GM10248 (cell line): ENCODE data around the gene ST3GAL3.

Experiments used
- CTCF ChIA-PET: fragments of 300-600 bp; sonication (Branson Sonifier 250); formaldehyde crosslinking; extraction: SDS; loops from one replicate; lab custom pipeline; 2021; ENCODE audit warnings: antibody characterized with exemption; lab: Yijun Ruan, JAX
- POLR2A ChIA-PET: fragments of 350-650 bp; sonication (Branson Sonifier 250); formaldehyde crosslinking; extraction: SDS; loops from one replicate; lab custom pipeline; 2020; ENCODE audit warnings: antibody characterized with exemption; lab: Yijun Ruan, JAX
- DNase-seq: peaks from one replicate; pipeline ENCODE4 v3.0.0; 2012; ENCODE audit errors: extremely low spot score
- TF ChIP-seq, protein P1 (sequence below): IDR thresholded peaks from 2 replicates; pipeline ENCODE4 v1.5.1; 2012; ENCODE audit warnings: mild to moderate bottlenecking, low read depth; ENCODE audit errors: extremely low read depth, missing control alignments, control extremely low read depth

ST3GAL3 gene

DNA sequence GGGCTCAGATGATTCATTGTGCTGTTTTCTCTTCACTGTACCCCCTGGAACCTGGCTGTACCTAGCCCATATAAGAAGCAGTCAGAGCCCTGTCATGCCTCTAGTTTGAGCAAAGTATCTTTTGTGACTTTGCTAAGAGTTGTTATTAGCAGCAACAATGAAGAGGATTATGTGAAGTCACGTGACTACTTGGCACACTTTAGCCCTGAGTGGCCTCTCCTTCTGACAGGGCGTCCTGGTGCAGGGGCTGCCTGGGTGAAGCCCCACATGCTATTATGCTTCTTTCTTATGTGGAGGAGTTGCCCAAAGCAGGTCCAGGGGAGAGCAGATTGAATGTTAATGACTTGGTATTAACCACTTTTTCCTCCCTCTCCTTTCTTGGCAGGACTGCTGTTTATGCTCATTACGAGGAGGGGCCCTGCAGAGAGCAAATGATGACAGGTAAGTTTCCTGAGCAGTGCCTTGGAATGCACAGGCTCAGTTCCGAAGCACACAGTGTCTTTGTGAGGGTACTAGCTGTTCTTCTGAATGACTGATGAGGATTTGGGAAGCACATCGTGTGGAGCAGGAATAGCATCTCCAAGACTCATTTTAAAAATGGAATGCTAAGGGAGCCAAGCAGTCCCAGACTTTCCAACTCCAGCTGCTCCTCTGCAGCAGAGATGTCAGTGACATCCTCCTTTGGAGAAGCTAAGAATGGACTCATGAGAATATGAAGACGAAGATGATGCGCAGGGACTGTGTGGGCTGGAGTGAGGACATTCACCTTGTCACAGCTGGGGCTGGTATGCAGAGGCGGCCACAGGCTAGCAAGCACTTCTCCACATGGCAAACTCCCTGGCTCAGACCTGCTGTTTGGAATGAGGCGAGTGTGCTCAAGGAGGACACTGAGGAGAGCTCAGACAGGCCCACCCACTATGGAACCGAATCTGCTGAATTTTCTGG, 15.2 kb upstream of the ST3GAL3 start:
- no peak for DNase-seq
- CTCF ChIA-PET = interaction anchor here (0.8 to 2.2 kb wide), 2 partner anchors 12 to 38 kb away, joined by 3 to 7 read pairs; no protein-coding TSS in a partner anchor
- TF ChIP-seq, protein P1, sequence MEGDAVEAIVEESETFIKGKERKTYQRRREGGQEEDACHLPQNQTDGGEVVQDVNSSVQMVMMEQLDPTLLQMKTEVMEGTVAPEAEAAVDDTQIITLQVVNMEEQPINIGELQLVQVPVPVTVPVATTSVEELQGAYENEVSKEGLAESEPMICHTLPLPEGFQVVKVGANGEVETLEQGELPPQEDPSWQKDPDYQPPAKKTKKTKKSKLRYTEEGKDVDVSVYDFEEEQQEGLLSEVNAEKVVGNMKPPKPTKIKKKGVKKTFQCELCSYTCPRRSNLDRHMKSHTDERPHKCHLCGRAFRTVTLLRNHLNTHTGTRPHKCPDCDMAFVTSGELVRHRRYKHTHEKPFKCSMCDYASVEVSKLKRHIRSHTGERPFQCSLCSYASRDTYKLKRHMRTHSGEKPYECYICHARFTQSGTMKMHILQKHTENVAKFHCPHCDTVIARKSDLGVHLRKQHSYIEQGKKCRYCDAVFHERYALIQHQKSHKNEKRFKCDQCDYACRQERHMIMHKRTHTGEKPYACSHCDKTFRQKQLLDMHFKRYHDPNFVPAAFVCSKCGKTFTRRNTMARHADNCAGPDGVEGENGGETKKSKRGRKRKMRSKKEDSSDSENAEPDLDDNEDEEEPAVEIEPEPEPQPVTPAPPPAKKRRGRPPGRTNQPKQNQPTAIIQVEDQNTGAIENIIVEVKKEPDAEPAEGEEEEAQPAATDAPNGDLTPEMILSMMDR = no peak
- POLR2A ChIA-PET = interaction anchor here (0.7 kb wide), 1 partner anchor 243 kb away, joined by 3 read pairs; no protein-coding TSS in a partner anchor

DNA sequence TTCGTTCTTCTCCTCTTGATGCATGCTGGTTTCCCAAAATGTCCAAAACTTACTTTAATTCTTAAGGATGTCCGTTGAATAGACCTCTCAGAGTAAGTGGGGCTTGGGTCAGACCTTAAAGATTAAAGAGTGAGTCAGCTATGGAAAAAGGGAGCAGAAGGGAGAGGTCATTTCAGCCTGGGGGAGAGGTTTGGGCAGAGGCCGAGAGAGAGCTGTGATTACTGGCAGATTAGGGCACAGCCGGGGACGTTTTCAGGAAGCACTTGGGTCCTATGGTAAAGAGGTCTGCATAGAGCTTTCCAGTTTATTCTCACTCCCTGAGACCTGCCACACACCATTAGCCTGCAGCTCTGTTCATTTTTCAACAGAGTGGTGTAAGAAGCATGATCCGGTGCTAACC, 14.0 kb upstream of the ST3GAL3 start:
- DNase-seq = no peak
- TF ChIP-seq, protein P1 = no peak
- POLR2A ChIA-PET = interaction anchor here (0.7 kb wide), 1 partner anchor 241 kb away, joined by 3 read pairs; no protein-coding TSS in a partner anchor
- CTCF ChIA-PET = interaction anchor here (2.2 kb wide), 1 partner anchor 11 kb away, joined by 7 read pairs; no protein-coding TSS in a partner anchor

DNA sequence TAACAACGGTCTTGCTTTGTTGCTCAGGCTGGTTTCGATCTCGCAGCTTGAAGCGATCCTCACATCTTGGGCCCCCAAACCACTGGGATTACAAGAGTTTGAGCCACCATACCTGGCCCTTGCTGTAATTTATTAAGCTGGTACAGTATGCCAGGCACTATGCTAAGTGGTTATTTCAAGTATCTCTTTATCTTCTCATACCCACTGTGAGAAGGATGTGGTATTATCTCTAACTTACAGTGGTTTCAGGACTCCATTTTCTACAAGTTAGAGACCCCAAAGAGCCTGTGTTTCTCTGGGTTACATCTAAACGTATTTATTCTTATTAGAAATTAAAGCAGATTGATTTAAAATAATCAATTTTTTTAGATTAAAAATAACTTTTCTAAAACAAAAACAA, 8.1 kb upstream of the ST3GAL3 start:
- TF ChIP-seq, protein P1 = no peak
- POLR2A ChIA-PET = no interaction called here
- CTCF ChIA-PET = interaction anchor here (1.0 to 3.7 kb wide), 3 partner anchors 11 to 235 kb away, joined by 3 to 15 read pairs (median 4); partner anchors contain the start of gene ARTN
- no peak for DNase-seq

GRCh38 chr1:43703836-43704235, 3.5 kb upstream of the ST3GAL3 start:
- ChIA-PET CTCF (interaction anchor here (0.7 to 4.0 kb wide), 4 partner anchors 10 to 231 kb away, joined by 3 to 18 read pairs (median 5); no protein-coding TSS in a partner anchor), POLR2A (no interaction called here)
- TF ChIP-seq, protein P1 = no peak
- DNase-seq = no peak

GRCh38 chr1:43704838-43705237, 2.5 kb upstream of the ST3GAL3 start:
- TF ChIP-seq, protein P1 = no peak
- ChIA-PET POLR2A (no interaction called here), CTCF (interaction anchor here (1.5 to 4.0 kb wide), 2 partner anchors 11 to 230 kb away, joined by 7 to 18 read pairs; no protein-coding TSS in a partner anchor)
- DNase-seq = no peak

DNA sequence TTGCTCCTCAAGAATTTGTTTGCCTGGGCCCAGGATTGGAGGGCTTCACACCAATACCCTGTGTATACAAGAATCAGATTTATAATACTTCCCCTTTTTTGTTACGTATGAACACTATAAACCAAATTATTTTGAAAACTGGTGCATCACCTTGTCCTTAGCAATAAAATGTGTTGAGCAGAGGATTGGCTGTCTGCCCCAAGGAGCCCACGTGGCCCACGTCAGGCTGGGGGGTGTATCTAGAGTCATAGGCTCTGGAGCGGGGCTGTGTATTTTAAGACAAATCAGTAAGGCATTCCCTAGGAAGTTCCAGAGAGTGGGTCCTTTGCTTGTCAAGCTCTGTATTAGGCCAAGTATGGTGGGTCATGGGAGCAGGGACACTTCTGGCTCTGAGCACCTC, 2.0 kb upstream of the ST3GAL3 start:
- POLR2A ChIA-PET = no interaction called here
- CTCF ChIA-PET = interaction anchor here (4.0 kb wide), 1 partner anchor 229 kb away, joined by 18 read pairs; no protein-coding TSS in a partner anchor
- no peak for DNase-seq
- TF ChIP-seq, protein P1 = no peak
